MCF 10A (cell line): ENCODE data around the gene UBAC2. TPM values are rescaled to one million over a fixed set of nuclear protein-coding genes. Genes with fewer than 3 reads are reported as not detected.

Source experiments
- BruUV-seq: library from RNA; stranded (reverse); fragments of 400-500 nt; replicated peaks from 2 replicates; lab custom pipeline; 2021; lab: Mats Ljungman, UMichigan
- CTCF ChIA-PET: fragments of 300-600 bp; sonication (Branson Sonifier 250); formaldehyde crosslinking; extraction: SDS; loops from one replicate; lab custom pipeline; 2021; ENCODE audit warnings: antibody characterized with exemption, inconsistent platforms; lab: Yijun Ruan, JAX
- POLR2A ChIA-PET: fragments of 300-600, 350-650 bp; sonication (Branson Sonifier 250); formaldehyde crosslinking; extraction: SDS; loops from one replicate; lab custom pipeline; 2020; ENCODE audit warnings: antibody characterized with exemption, inconsistent platforms; lab: Yijun Ruan, JAX
- DNase-seq: peaks from one replicate; pipeline ENCODE4 v3.0.0-alpha.2; 2018; ENCODE audit not compliant: unreplicated experiment
- H3K27ac Mint-ChIP-seq: one replicate; pipeline ENCODE4 v1.8.0; 2022; ENCODE audit warnings: mild to moderate bottlenecking, low read depth, mixed read lengths; ENCODE audit not compliant: unreplicated experiment
- H3K27me3 Mint-ChIP-seq: one replicate; pipeline ENCODE4 v1.8.0; 2022; ENCODE audit warnings: mixed read lengths; ENCODE audit not compliant: insufficient read depth, unreplicated experiment
- H3K36me3 Mint-ChIP-seq: one replicate; pipeline ENCODE4 v1.8.0; 2022; ENCODE audit warnings: mild to moderate bottlenecking, moderate library complexity, mixed read lengths; ENCODE audit not compliant: insufficient read depth, unreplicated experiment
- H3K4me1 Mint-ChIP-seq: one replicate; pipeline ENCODE4 v1.8.0; 2022; ENCODE audit warnings: mixed read lengths; ENCODE audit not compliant: insufficient read depth, unreplicated experiment
- H3K4me3 Mint-ChIP-seq: one replicate; pipeline ENCODE4 v1.8.0; 2022; ENCODE audit warnings: mild to moderate bottlenecking, moderate library complexity, mixed read lengths; ENCODE audit not compliant: unreplicated experiment
- H3K9me3 Mint-ChIP-seq: one replicate; pipeline ENCODE4 v1.8.0; 2022; ENCODE audit warnings: mixed read lengths; ENCODE audit not compliant: unreplicated experiment
- intact Hi-C: fragments of 100-400 bp; cut with micrococcal nuclease; formaldehyde crosslinking; loops from 2 replicates; pipeline ENCODE4 v1.14.1; 2022
- total RNA-seq: library from RNA; stranded (reverse); gene quantifications from 2 replicates; pipeline ENCODE4 v1.2.3, GENCODE V29; 2022
- TF ChIP-seq, protein P1 (sequence below): fragments of 200-600 bp; IDR thresholded peaks from one replicate; pipeline ENCODE4 v1.8.0; 2022; ENCODE audit warnings: antibody characterized with exemption, mild to moderate bottlenecking; ENCODE audit not compliant: unreplicated experiment

The UBAC2 gene
- total RNA-seq, 1 experiment from 2014 or later, result 74.7 TPM

DNA sequence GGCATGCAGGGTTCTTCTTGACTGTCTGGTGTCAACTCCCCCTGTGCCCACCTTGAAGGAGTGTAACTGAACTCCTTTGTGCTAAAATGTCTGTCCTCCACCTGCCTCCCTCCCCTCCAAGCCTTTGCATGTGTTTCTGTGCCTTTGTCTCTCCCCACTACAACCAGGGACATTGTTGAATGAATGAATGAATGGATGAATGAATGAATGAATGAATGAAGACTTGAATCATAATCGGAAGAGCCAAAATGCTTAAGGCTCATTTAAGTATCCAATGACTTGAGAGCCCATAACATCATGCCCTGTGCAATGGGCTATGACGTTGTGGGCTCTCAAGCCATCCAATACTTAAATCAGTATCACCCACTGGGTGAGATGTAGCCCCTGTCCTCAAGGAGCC lies 115.6 kb downstream of the UBAC2 start:
- Mint-ChIP-seq H3K4me1 (peaks cover 14% of the 10 kb centered on the region), H3K4me3 (no peak overlapping the region), H3K27me3 (no peaks in the 10 kb centered on the region), H3K36me3 (peaks cover 38% of the 10 kb centered on the region), H3K9me3 (no peaks in the 10 kb centered on the region), H3K27ac (no peak overlapping the region)
- no TSS peak for BruUV-seq
- DNase-seq, result no peak
- ChIA-PET CTCF (no interaction called here), POLR2A (no interaction called here)
- TF ChIP-seq, protein P1, sequence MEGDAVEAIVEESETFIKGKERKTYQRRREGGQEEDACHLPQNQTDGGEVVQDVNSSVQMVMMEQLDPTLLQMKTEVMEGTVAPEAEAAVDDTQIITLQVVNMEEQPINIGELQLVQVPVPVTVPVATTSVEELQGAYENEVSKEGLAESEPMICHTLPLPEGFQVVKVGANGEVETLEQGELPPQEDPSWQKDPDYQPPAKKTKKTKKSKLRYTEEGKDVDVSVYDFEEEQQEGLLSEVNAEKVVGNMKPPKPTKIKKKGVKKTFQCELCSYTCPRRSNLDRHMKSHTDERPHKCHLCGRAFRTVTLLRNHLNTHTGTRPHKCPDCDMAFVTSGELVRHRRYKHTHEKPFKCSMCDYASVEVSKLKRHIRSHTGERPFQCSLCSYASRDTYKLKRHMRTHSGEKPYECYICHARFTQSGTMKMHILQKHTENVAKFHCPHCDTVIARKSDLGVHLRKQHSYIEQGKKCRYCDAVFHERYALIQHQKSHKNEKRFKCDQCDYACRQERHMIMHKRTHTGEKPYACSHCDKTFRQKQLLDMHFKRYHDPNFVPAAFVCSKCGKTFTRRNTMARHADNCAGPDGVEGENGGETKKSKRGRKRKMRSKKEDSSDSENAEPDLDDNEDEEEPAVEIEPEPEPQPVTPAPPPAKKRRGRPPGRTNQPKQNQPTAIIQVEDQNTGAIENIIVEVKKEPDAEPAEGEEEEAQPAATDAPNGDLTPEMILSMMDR, result no peak
- intact Hi-C loops, result no loop called here

GRCh38 chr13:99316657-99317256 lies 116.1 kb downstream of the UBAC2 start:
- H3K27me3 Mint-ChIP-seq, result no peaks in the 10 kb centered on the region
- intact Hi-C loops, result no loop called here
- peaks cover 14% of the 10 kb centered on the region for H3K4me1 Mint-ChIP-seq
- no peak overlapping the region for H3K27ac Mint-ChIP-seq
- ChIA-PET CTCF (no interaction called here), POLR2A (no interaction called here)
- peaks cover 38% of the 10 kb centered on the region for H3K36me3 Mint-ChIP-seq
- TF ChIP-seq, protein P1, result no peak
- H3K9me3 Mint-ChIP-seq, result no peaks in the 10 kb centered on the region
- DNase-seq, result peak; percentile 24
- BruUV-seq, result no TSS peak
- H3K4me3 Mint-ChIP-seq, result no peak overlapping the region

GRCh38 chr13:99320693-99321481 lies 120.2 kb downstream of the UBAC2 start:
- H3K4me1 Mint-ChIP-seq, result peaks cover 21% of the 10 kb centered on the region
- intact Hi-C loops, result no loop called here
- H3K4me3 Mint-ChIP-seq, result no peak overlapping the region
- ChIA-PET CTCF (interaction anchor here (0.6 to 1.0 kb wide), 3 partner anchors 51 to 356 kb away, joined by 3 to 4 read pairs (median 3); no protein-coding TSS in a partner anchor), POLR2A (interaction anchor here (0.7 to 1.8 kb wide), 4 partner anchors 10 to 119 kb away, joined by 3 to 6 read pairs (median 4); no protein-coding TSS in a partner anchor)
- H3K27ac Mint-ChIP-seq, result peak overlapping the region; percentile 51
- TF ChIP-seq, protein P1, result no peak
- peak; percentile 93 for DNase-seq
- H3K27me3 Mint-ChIP-seq, result no peaks in the 10 kb centered on the region
- no peaks in the 10 kb centered on the region for H3K9me3 Mint-ChIP-seq
- H3K36me3 Mint-ChIP-seq, result peaks cover 49% of the 10 kb centered on the region
- no TSS peak for BruUV-seq

- no peak for DNase-seq
- peak overlapping the region; percentile 84 for H3K27ac Mint-ChIP-seq
- ChIA-PET CTCF (interaction anchor here (0.5 to 1.0 kb wide), 3 partner anchors 52 to 357 kb away, joined by 3 to 8 read pairs (median 4); no protein-coding TSS in a partner anchor), POLR2A (interaction anchor here (1.1 to 1.8 kb wide), 3 partner anchors 9 to 120 kb away, joined by 3 to 6 read pairs (median 6); no protein-coding TSS in a partner anchor)
- H3K36me3 Mint-ChIP-seq, result peaks cover 50% of the 10 kb centered on the region
- no peaks in the 10 kb centered on the region for H3K27me3 Mint-ChIP-seq
- intact Hi-C loops, result no loop called here
- no TSS peak for BruUV-seq
- peaks cover 21% of the 10 kb centered on the region for H3K4me1 Mint-ChIP-seq
- TF ChIP-seq, protein P1, result no peak
- H3K4me3 Mint-ChIP-seq, result no peak overlapping the region
- no peaks in the 10 kb centered on the region for H3K9me3 Mint-ChIP-seq
Observed at GRCh38 chr13:99321709-99322108, 121.1 kb downstream of the UBAC2 start.
